ENCODE results near the gene NMNAT1.

DNA sequence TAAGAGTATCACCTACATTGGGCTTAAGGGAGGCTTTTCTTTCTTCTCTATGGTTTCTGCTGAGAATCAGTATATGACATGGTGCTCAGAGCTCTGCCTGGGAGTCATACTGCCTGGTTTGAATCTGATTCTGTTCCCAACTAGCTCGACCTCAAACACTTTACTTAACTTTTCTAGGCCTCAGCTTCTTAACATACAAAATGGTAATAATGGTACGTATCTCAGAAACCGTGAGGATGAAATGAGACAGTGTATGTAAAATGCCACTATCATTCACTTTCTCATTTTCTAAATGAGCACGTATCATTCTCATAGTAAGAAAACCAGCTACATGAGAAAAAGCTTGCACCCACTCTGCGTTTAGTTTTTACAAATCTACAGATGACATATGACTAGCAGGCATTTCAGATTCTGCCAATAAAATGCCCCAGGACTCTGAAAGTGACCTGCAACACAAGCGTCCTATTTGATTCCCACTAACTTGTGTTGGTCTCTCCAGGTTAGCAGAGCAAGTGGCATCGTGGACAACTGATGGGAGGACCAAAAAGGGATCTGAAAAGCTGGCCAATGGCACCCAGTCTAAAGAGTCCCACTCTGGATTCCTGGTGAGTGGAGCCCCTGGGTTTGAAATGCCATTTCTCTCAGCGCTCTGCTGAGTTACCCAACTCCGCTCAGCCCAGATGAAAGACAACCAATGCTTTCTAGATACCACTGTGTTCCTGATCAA, 39.3 kb upstream of the NMNAT1 start:
- TF ChIP-seq, protein P1, sequence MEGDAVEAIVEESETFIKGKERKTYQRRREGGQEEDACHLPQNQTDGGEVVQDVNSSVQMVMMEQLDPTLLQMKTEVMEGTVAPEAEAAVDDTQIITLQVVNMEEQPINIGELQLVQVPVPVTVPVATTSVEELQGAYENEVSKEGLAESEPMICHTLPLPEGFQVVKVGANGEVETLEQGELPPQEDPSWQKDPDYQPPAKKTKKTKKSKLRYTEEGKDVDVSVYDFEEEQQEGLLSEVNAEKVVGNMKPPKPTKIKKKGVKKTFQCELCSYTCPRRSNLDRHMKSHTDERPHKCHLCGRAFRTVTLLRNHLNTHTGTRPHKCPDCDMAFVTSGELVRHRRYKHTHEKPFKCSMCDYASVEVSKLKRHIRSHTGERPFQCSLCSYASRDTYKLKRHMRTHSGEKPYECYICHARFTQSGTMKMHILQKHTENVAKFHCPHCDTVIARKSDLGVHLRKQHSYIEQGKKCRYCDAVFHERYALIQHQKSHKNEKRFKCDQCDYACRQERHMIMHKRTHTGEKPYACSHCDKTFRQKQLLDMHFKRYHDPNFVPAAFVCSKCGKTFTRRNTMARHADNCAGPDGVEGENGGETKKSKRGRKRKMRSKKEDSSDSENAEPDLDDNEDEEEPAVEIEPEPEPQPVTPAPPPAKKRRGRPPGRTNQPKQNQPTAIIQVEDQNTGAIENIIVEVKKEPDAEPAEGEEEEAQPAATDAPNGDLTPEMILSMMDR (IDR thresholded peaks at IDR 0.05; ENCODE audit: borderline replicate concordance, extremely low read depth, low read length, poor library complexity, severe bottlenecking), result no peak
- TF ChIP-seq EZH2 (IDR thresholded peaks at IDR 0.05; ENCODE audit: borderline replicate concordance, low read depth, low read length, severe bottlenecking), result no peak

All from DND-41 (cell line).